K562 (cell line): Measurements from ENCODE around the gene GRB14. TPM values are rescaled to one million over a fixed set of nuclear protein-coding genes. Genes with fewer than 3 reads are reported as not detected.

Experiments used
- ATAC-seq: fragments of 200-7000 bp; cut with Tn5 transposase; 3 replicates; pipeline ENCODE4 v1.9.1; 2020; ENCODE audit warnings: moderate library complexity
- BruUV-seq: library from RNA; stranded (reverse); fragments of 400-500 nt; replicated peaks from 2 replicates; lab custom pipeline; 2021; lab: Mats Ljungman, UMichigan
- CTCF ChIA-PET: fragments of 300-600 bp; formaldehyde crosslinking; extraction: SDS; loops from one replicate; lab custom pipeline; 2021; ENCODE audit warnings: low intra/inter-chr PET ratio; lab: Yijun Ruan, JAX
- POLR2A ChIA-PET: fragments of 300-600, 350-650 bp; sonication (Branson Sonifier 250); formaldehyde crosslinking; extraction: SDS; loops from one replicate; lab custom pipeline; 2021; ENCODE audit warnings: antibody characterized with exemption, inconsistent platforms; lab: Yijun Ruan, JAX
- DNase-seq, 4 experiments: peaks; one replicate each; pipeline versions ENCODE4 v3.0.0 to v3.0.0-alpha.2; 2011 to 2018; ENCODE audit warnings: low spot score in 3 of 4, mixed read lengths in 3 of 4; ENCODE audit errors: extremely low read depth in 1 of 4
- FAIRE-seq: peaks from 2 replicates; lab custom pipeline; 2011; peaks lifted over from hg19 to GRCh38; lab: Jason Lieb, UNC
- H2AFZ ChIP-seq: 2 replicates; pipeline ENCODE4 v1.6.0; 2011; ENCODE audit warnings: low read depth, low read length, control low read depth, inconsistent platforms
- H3K27ac ChIP-seq: fragments of 200-600 bp; 3 replicates; pipeline ENCODE4 v1.8.0; 2011; ENCODE audit warnings: low read depth, mild to moderate bottlenecking, control low read depth, inconsistent platforms, low read length, moderate library complexity, mixed read lengths; ENCODE audit errors: extremely low read depth
- H3K27me3 ChIP-seq, 2 experiments: fragments of 300-600 bp in 1 of 2; 2 replicates in 1 of 2; 3 replicates in 1 of 2; pipeline versions ENCODE4 v1.6.0 to v1.8.0; 2011; ENCODE audit warnings: inconsistent platforms in 2 of 2, low read length in 2 of 2, mild to moderate bottlenecking in 1 of 2, mixed read lengths in 1 of 2, moderate library complexity in 1 of 2; ENCODE audit not compliant: control insufficient read depth in 2 of 2, insufficient read depth in 2 of 2
- H3K36me3 ChIP-seq: fragments of 300-600 bp; 3 replicates; pipeline ENCODE4 v1.8.0; 2011; ENCODE audit warnings: mild to moderate bottlenecking, low read length, inconsistent platforms; ENCODE audit not compliant: control insufficient read depth, insufficient read depth
- H3K4me1 ChIP-seq, 2 experiments: fragments of 200-600 bp in 1 of 2; replicated peaks in 1 of 2; 2 replicates in 1 of 2; 3 replicates in 1 of 2; pipeline versions ENCODE4 v1.5.1 to v1.8.0; 2011; ENCODE audit warnings: inconsistent platforms in 2 of 2, low read length in 2 of 2, mild to moderate bottlenecking in 1 of 2, mixed read lengths in 1 of 2, moderate library complexity in 1 of 2; ENCODE audit not compliant: control insufficient read depth in 2 of 2, insufficient read depth in 2 of 2
- H3K4me2 ChIP-seq: 2 replicates; pipeline ENCODE4 v1.6.1; 2011; ENCODE audit warnings: low read length, control low read depth, inconsistent platforms, mixed read lengths; ENCODE audit not compliant: insufficient read depth
- H3K4me3 ChIP-seq: fragments of 200-600 bp; sonication (generic), shearing (Covaris generic); 2 replicates; pipeline ENCODE4 v1.5.1; 2016; ENCODE audit warnings: control low read depth, inconsistent platforms
- H3K79me2 ChIP-seq: fragments of 200-600 bp; 3 replicates; pipeline ENCODE4 v1.8.0; 2011; ENCODE audit warnings: low read length, inconsistent platforms; ENCODE audit not compliant: control insufficient read depth, insufficient read depth
- H3K9ac ChIP-seq, 2 experiments: 2 replicates each; pipeline versions ENCODE4 v1.6.0 to v1.6.1; 2011; ENCODE audit warnings: low read depth in 2 of 2, low read length in 2 of 2, control low read depth in 1 of 2, inconsistent platforms in 1 of 2, mild to moderate bottlenecking in 1 of 2, mixed read lengths in 1 of 2; ENCODE audit not compliant: insufficient read depth in 1 of 2
- H3K9me1 ChIP-seq: one replicate; pipeline ENCODE4 v1.6.0; 2011; ENCODE audit warnings: inconsistent platforms, mild to moderate bottlenecking, low read length, moderate library complexity; ENCODE audit not compliant: control insufficient read depth, insufficient read depth
- H3K9me3 ChIP-seq: replicated peaks from 2 replicates; pipeline ENCODE4 v1.5.1; 2011; ENCODE audit warnings: low read depth, low read length, inconsistent platforms; ENCODE audit not compliant: control insufficient read depth, insufficient read depth
- H4K20me1 ChIP-seq: replicated peaks from 2 replicates; pipeline ENCODE4 v1.6.1; 2011; ENCODE audit warnings: low read length, inconsistent platforms, mixed read lengths; ENCODE audit not compliant: control insufficient read depth, insufficient read depth
- CREM ChIP-seq: IDR thresholded peaks from 2 replicates; pipeline ENCODE4 v1.6.1; 2014; ENCODE audit warnings: antibody characterized with exemption, low read depth
- ETV6 ChIP-seq, 3 experiments: fragments of 150-350 bp in 1 of 3; sonication (generic) in 1 of 3; formaldehyde crosslinking in 1 of 3; IDR thresholded peaks; 2 replicates each; pipeline versions ENCODE4 v1.6.1 to v1.8.0; 2014 to 2022; ENCODE audit warnings: borderline replicate concordance in 2 of 3, low read depth in 2 of 3, antibody characterized with exemption in 1 of 3, low read length in 1 of 3, mild to moderate bottlenecking in 1 of 3, missing genetic modification reagents in 1 of 3
- HDGF ChIP-seq: fragments of 450-650 bp; IDR thresholded peaks from 2 replicates; pipeline ENCODE4 v1.6.1; 2016
- HLTF ChIP-seq: fragments of 450-650 bp; IDR thresholded peaks from 2 replicates; pipeline ENCODE4 v1.6.1; 2016
- JUNB ChIP-seq: fragments of 450-650 bp; formaldehyde crosslinking; conservative IDR thresholded peaks from 2 replicates; pipeline ENCODE4 v1.4.0; 2020; ENCODE audit warnings: mild to moderate bottlenecking
- MEF2D ChIP-seq: conservative IDR thresholded peaks from 2 replicates; pipeline ENCODE4 v1.6.1; 2016; ENCODE audit warnings: low read depth, missing genetic modification characterization, missing compliant biosample characterization
- MYBL2 ChIP-seq, 2 experiments: fragments of 450-650 bp in 1 of 2; sonication (generic) in 1 of 2; formaldehyde crosslinking in 1 of 2; IDR thresholded peaks; 2 replicates each; pipeline versions ENCODE4 v1.6.1 to v1.8.1; 2017 to 2022; ENCODE audit warnings: borderline replicate concordance in 1 of 2, inconsistent platforms in 1 of 2, low read depth in 1 of 2, mild to moderate bottlenecking in 1 of 2, missing genetic modification reagents in 1 of 2, moderate library complexity in 1 of 2
- NR1H2 ChIP-seq: sonication (generic); formaldehyde crosslinking; IDR thresholded peaks from 2 replicates; pipeline ENCODE4 v1.4.0; 2020; ENCODE audit warnings: mild to moderate bottlenecking, missing genetic modification reagents
- RCOR1 ChIP-seq, 2 experiments: IDR thresholded peaks; 2 replicates each; pipeline ENCODE4 v1.6.1; 2012; ENCODE audit warnings: low read depth in 2 of 2, low read length in 2 of 2, borderline replicate concordance in 1 of 2, improper control_type of control experiment in 1 of 2
- ZNF143 ChIP-seq: sonication (generic); formaldehyde crosslinking; IDR thresholded peaks from 2 replicates; pipeline ENCODE4 v1.9.0; 2022; ENCODE audit warnings: mild to moderate bottlenecking, missing genetic modification reagents
- ZNF354B ChIP-seq: fragments of 250-450 bp; sonication (Bioruptor Pico); IDR thresholded peaks from 2 replicates; pipeline ENCODE4 v1.4.0; 2020
- ZNF699 ChIP-seq: fragments of 250-450 bp; sonication (Bioruptor Pico); IDR thresholded peaks from 2 replicates; pipeline ENCODE4 v1.8.0; 2021; ENCODE audit warnings: mild to moderate bottlenecking, moderate library complexity; ENCODE audit not compliant: insufficient replicate concordance
- WGBS: fragments of 100-300 bp; shearing (Covaris generic); methylation state at CpG from one replicate; pipeline ENCODE4 v1.1.6; 2016; ENCODE audit warnings: low coverage, mixed read lengths; ENCODE audit not compliant: insufficient coverage; ENCODE audit errors: missing lambda C conversion rate; 5-methylcytosine and 5-hydroxymethylcytosine counted together
- in situ Hi-C: fragments of 300-500 bp; cut with MboI; formaldehyde crosslinking; loops from 4 replicates; pipeline ENCODE4 v1.15.0; 2018; ENCODE audit warnings: inconsistent platforms, mixed read lengths
- intact Hi-C: fragments of 100-400 bp; cut with micrococcal nuclease; formaldehyde crosslinking; loops from 2 replicates; pipeline ENCODE4 v1.14.2; 2022
- polyA plus RNA-seq, 8 experiments: library from polyadenylated mRNA; depleted of rRNA in 4 of 8; stranded (reverse) in 5 of 8; unstranded in 3 of 8; fragments of >200 nt; fragmentation: Nextera tagmentation in 2 of 8; fragmentation: Illumina TruSeq in 1 of 8; extraction: Ambion mirVana in 2 of 8; extraction: Trizol in 1 of 8; gene quantifications; 2 replicates each; pipeline versions ENCODE4 v1.2.1 to v1.2.3, GENCODE V29; 2011 to 2014; ENCODE audit warnings: inconsistent platforms in 1 of 8, missing spikeins in 1 of 8
- total RNA-seq, 7 experiments: library from RNA; depleted of rRNA in 6 of 7; stranded (reverse); fragments of >200 nt in 6 of 7; fragmentation: Illumina TruSeq in 2 of 7; extraction: Trizol in 2 of 7; gene quantifications; 2 replicates each; pipeline versions ENCODE4 v1.2.1 to v1.2.3, GENCODE V29; 2011 to 2021; ENCODE audit warnings: low replicate concordance in 1 of 7
- TF ChIP-seq, protein P1 (sequence below): fragments of 250-450 bp; sonication (Bioruptor Pico); IDR thresholded peaks from 2 replicates; pipeline ENCODE4 v1.4.0; 2020; ENCODE audit warnings: mild to moderate bottlenecking
- TF ChIP-seq, protein P2 (sequence below): fragments of 450-650 bp; IDR thresholded peaks from 2 replicates; pipeline ENCODE4 v1.6.1; 2018; ENCODE audit warnings: mild to moderate bottlenecking, low read depth; ENCODE audit not compliant: partially characterized antibody
- TF ChIP-seq, protein P3 (sequence below), 2 experiments: fragments of 450-650 bp in 1 of 2; IDR thresholded peaks; 2 replicates each; pipeline ENCODE4 v1.6.1; 2011 to 2017; ENCODE audit warnings: low read depth in 2 of 2, antibody characterized with exemption in 1 of 2, borderline replicate concordance in 1 of 2, low read length in 1 of 2, mild to moderate bottlenecking in 1 of 2, mixed read lengths in 1 of 2; ENCODE audit not compliant: control insufficient read depth in 1 of 2

GRB14 gene
- total and polyA plus RNA-seq, 9 of the 15 experiments (the other 6 are each of a cell fraction or from before 2014, with no cell fraction given), result not detected

DNA sequence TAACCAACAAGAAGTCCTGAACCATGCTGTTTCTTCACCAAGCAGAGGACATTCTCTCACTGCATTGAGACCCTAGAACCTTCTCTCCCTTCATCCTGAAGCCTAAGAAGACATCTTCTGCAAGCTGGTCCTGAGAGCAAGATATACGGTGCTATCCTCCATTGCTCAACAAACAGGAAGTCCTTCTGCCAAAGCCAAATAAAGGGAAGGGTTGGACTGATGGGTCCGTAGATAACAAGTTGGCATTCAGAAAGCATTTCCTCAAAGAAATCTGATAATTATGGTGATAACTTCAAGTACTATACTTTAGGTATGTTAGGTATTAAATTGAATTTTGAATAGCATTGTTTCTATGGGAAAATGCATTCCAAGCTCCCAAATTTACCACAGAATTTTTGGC, 23.3 kb downstream of the GRB14 start (continued):
- TF ChIP-seq, protein P1, sequence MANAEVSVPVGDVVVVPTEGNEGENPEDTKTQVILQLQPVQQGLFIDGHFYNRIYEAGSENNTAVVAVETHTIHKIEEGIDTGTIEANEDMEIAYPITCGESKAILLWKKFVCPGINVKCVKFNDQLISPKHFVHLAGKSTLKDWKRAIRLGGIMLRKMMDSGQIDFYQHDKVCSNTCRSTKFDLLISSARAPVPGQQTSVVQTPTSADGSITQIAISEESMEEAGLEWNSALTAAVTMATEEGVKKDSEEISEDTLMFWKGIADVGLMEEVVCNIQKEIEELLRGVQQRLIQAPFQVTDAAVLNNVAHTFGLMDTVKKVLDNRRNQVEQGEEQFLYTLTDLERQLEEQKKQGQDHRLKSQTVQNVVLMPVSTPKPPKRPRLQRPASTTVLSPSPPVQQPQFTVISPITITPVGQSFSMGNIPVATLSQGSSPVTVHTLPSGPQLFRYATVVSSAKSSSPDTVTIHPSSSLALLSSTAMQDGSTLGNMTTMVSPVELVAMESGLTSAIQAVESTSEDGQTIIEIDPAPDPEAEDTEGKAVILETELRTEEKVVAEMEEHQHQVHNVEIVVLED (CRISPR knock-in tag), result no peak
- TF ChIP-seq HDGF, result no peak
- TF ChIP-seq, protein P2, sequence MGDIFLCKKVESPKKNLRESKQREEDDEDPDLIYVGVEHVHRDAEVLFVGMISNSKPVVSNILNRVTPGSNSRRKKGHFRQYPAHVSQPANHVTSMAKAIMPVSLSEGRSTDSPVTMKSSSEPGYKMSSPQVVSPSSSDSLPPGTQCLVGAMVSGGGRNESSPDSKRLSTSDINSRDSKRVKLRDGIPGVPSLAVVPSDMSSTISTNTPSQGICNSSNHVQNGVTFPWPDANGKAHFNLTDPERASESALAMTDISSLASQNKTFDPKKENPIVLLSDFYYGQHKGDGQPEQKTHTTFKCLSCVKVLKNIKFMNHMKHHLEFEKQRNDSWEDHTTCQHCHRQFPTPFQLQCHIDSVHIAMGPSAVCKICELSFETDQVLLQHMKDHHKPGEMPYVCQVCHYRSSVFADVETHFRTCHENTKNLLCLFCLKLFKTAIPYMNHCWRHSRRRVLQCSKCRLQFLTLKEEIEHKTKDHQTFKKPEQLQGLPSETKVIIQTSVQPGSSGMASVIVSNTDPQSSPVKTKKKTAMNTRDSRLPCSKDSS, result no peak

DNA sequence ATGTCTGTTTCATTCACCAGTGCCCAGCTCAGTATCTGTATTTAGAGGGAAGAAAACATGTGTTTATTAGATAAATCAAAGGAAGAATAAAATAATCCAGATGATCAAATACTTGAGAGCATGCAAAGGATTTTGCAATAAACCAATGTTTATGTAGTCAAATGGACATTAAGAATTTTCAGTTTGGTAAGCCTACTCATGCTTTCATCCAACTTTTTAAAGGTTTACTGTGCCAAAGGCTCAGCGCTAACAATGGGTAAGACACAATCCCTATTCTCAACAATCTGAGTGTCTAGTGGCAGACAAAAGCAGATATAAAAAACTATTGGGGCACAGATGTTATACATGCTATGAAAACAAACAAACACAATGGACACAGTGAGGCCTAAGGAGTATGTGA, 26.3 kb downstream of the GRB14 start:
- Histone ChIP-seq H2AFZ (no peak overlapping the region), H3K9ac (no peak overlapping the region), H4K20me1 (no peaks in the 10 kb centered on the region), H3K4me2 (no peak overlapping the region), H3K79me2 (no peaks in the 10 kb centered on the region), H3K9me1 (no peaks in the 10 kb centered on the region), H3K27me3 (no peaks in the 10 kb centered on the region), H3K9me3 (no peaks in the 10 kb centered on the region), H3K4me1 (no peaks in the 10 kb centered on the region), H3K36me3 (no peaks in the 10 kb centered on the region), H3K27ac (no peak overlapping the region), H3K4me3 (no peak overlapping the region)
- POLR2A ChIA-PET, result no interaction called here
- no peak for DNase-seq
- CTCF ChIA-PET, result no interaction called here
- BruUV-seq, result no TSS peak
- no peak for ATAC-seq
- no peak for FAIRE-seq
- intact Hi-C loops, result no loop called here
- WGBS, result 5% methylated on average over 1 of the region's 1 CpG
- in situ Hi-C loops, result no loop called here
- no peak for TF ChIP-seq CREM
- TF ChIP-seq HLTF, result no peak
- no peak for TF ChIP-seq ZNF143 (CRISPR knock-in tag)
- TF ChIP-seq ETV6 (IDR thresholded peaks at IDR 0.05; ENCODE audit: borderline replicate concordance in 1 of 2, low read depth in 2 of 2, low read length in 1 of 2), result no peak
- TF ChIP-seq ETV6 (CRISPR knock-in tag; IDR thresholded peaks at IDR 0.05; ENCODE audit: borderline replicate concordance), result no peak
- TF ChIP-seq, protein P3, sequence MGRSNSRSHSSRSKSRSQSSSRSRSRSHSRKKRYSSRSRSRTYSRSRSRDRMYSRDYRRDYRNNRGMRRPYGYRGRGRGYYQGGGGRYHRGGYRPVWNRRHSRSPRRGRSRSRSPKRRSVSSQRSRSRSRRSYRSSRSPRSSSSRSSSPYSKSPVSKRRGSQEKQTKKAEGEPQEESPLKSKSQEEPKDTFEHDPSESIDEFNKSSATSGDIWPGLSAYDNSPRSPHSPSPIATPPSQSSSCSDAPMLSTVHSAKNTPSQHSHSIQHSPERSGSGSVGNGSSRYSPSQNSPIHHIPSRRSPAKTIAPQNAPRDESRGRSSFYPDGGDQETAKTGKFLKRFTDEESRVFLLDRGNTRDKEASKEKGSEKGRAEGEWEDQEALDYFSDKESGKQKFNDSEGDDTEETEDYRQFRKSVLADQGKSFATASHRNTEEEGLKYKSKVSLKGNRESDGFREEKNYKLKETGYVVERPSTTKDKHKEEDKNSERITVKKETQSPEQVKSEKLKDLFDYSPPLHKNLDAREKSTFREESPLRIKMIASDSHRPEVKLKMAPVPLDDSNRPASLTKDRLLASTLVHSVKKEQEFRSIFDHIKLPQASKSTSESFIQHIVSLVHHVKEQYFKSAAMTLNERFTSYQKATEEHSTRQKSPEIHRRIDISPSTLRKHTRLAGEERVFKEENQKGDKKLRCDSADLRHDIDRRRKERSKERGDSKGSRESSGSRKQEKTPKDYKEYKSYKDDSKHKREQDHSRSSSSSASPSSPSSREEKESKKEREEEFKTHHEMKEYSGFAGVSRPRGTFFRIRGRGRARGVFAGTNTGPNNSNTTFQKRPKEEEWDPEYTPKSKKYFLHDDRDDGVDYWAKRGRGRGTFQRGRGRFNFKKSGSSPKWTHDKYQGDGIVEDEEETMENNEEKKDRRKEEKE (IDR thresholded peaks at IDR 0.05; ENCODE audit: borderline replicate concordance in 1 of 2, control insufficient read depth in 1 of 2, low read depth in 2 of 2, low read length in 1 of 2), result no peak
- no peak for TF ChIP-seq ZNF699 (CRISPR knock-in tag)
- no peak for TF ChIP-seq MEF2D (tag)
- TF ChIP-seq ZNF354B (CRISPR knock-in tag), result no peak
- no peak for TF ChIP-seq MYBL2 (IDR thresholded peaks at IDR 0.05; ENCODE audit: low read depth)
- no peak for TF ChIP-seq MYBL2 (CRISPR knock-in tag; IDR thresholded peaks at IDR 0.05; ENCODE audit: borderline replicate concordance)
- no peak for TF ChIP-seq NR1H2
- no peak for TF ChIP-seq JUNB (CRISPR knock-in tag)
- TF ChIP-seq RCOR1 (IDR thresholded peaks at IDR 0.05; ENCODE audit: borderline replicate concordance in 1 of 2, low read depth in 2 of 2, low read length in 2 of 2), result no peak
